Neural cell (in vitro differentiated cells): ENCODE results near the gene MARVELD1. TPM values are rescaled to one million over a fixed set of nuclear protein-coding genes. Genes with fewer than 3 reads are reported as not detected.

ENCODE experiments used
- H2AFZ ChIP-seq: fragments of 200-600, 300-800 bp; sonication (generic), shearing (Covaris generic); 2 replicates; pipeline ENCODE4 v1.6.0; 2014; ENCODE audit warnings: low read depth, mild to moderate bottlenecking, antibody characterized with exemption, low read length, moderate library complexity
- H3F3A ChIP-seq: fragments of 200-600 bp; shearing (Covaris generic); 2 replicates; pipeline ENCODE4 v1.6.1; 2016; ENCODE audit warnings: mild to moderate bottlenecking, moderate library complexity, mixed read lengths, antibody characterized with exemption, low read length; ENCODE audit not compliant: insufficient read depth, poor library complexity, severe bottlenecking
- H3K27ac ChIP-seq: fragments of 200-600, 300-800 bp; sonication (generic), shearing (Covaris generic); 2 replicates; pipeline ENCODE4 v1.5.1; 2014; ENCODE audit warnings: mild to moderate bottlenecking, low read length, moderate library complexity
- H3K27me3 ChIP-seq: fragments of 300-800, 200-600 bp; sonication (generic), shearing (Covaris generic); 2 replicates; pipeline ENCODE4 v1.6.0; 2014; ENCODE audit warnings: mild to moderate bottlenecking, low read depth, low read length, moderate library complexity; ENCODE audit not compliant: insufficient read depth
- H3K36me3 ChIP-seq: fragments of 300-800, 200-600 bp; sonication (generic), shearing (Covaris generic); 2 replicates; pipeline ENCODE4 v1.5.1; 2014; ENCODE audit warnings: mild to moderate bottlenecking, antibody characterized with exemption, low read length, moderate library complexity; ENCODE audit not compliant: insufficient read depth
- H3K4me2 ChIP-seq: fragments of 300-800, 200-600 bp; sonication (generic), shearing (Covaris generic); 2 replicates; pipeline ENCODE4 v1.6.0; 2014; ENCODE audit warnings: mild to moderate bottlenecking, low read length
- H3K4me3 ChIP-seq: fragments of 300-800, 200-600 bp; sonication (generic), shearing (Covaris generic); 2 replicates; pipeline ENCODE4 v1.5.1; 2014; ENCODE audit warnings: mild to moderate bottlenecking, low read length, moderate library complexity
- H3K79me2 ChIP-seq: fragments of 200-600 bp; shearing (Covaris generic); replicated peaks from 2 replicates; pipeline ENCODE4 v1.6.0; 2014; ENCODE audit warnings: mild to moderate bottlenecking, low read length, moderate library complexity; ENCODE audit not compliant: insufficient read depth
- H3K9ac ChIP-seq: fragments of 300-800, 200-600 bp; sonication (generic), shearing (Covaris generic); 2 replicates; pipeline ENCODE4 v1.6.1; 2016; ENCODE audit warnings: mild to moderate bottlenecking, low read length, mixed read lengths
- H3K9me2 ChIP-seq: fragments of 200-600 bp; shearing (Covaris generic); 2 replicates; pipeline ENCODE4 v1.6.1; 2016; ENCODE audit warnings: mild to moderate bottlenecking, low read length, mixed read lengths; ENCODE audit not compliant: insufficient read depth
- H3K9me3 ChIP-seq: fragments of 200-600, 300-800 bp; sonication (generic), shearing (Covaris generic); 2 replicates; pipeline ENCODE4 v1.6.1; 2016; ENCODE audit warnings: mild to moderate bottlenecking, mixed run types, low read length, moderate library complexity, mixed read lengths
- H4K20me1 ChIP-seq: fragments of 200-600 bp; shearing (Covaris generic); 2 replicates; pipeline ENCODE4 v1.6.1; 2016; ENCODE audit warnings: mild to moderate bottlenecking, mixed run types; ENCODE audit not compliant: insufficient read depth
- EP300 ChIP-seq: fragments of 450-650 bp; conservative IDR thresholded peaks from 2 replicates; pipeline ENCODE4 v1.6.1; 2014; ENCODE audit warnings: antibody characterized with exemption, mild to moderate bottlenecking, moderate library complexity; ENCODE audit not compliant: poor library complexity, severe bottlenecking
- EZH2 ChIP-seq: fragments of 200-600, 300-800 bp; shearing (Covaris generic), sonication (generic); IDR thresholded peaks from 2 replicates; pipeline ENCODE4 v1.6.1; 2014; ENCODE audit warnings: antibody characterized with exemption, low read length, borderline replicate concordance, mild to moderate bottlenecking; ENCODE audit not compliant: insufficient read depth, poor library complexity, severe bottlenecking
- MXI1 ChIP-seq: fragments of 450-650 bp; conservative IDR thresholded peaks from 2 replicates; pipeline ENCODE4 v1.6.1; 2014; ENCODE audit warnings: antibody characterized with exemption, mild to moderate bottlenecking; ENCODE audit not compliant: poor library complexity, severe bottlenecking
- POLR2AphosphoS5 ChIP-seq: IDR thresholded peaks from 2 replicates; pipeline ENCODE4 v1.6.1; 2012
- RAD21 ChIP-seq: fragments of 450-650 bp; conservative IDR thresholded peaks from 2 replicates; pipeline ENCODE4 v1.6.1; 2014; ENCODE audit warnings: antibody characterized with exemption, mild to moderate bottlenecking, moderate library complexity
- REST ChIP-seq: IDR thresholded peaks from 2 replicates; pipeline ENCODE4 v1.6.1; 2012; ENCODE audit warnings: borderline replicate concordance
- SMC3 ChIP-seq: fragments of 450-650 bp; conservative IDR thresholded peaks from 2 replicates; pipeline ENCODE4 v1.6.1; 2014; ENCODE audit warnings: antibody characterized with exemption, mild to moderate bottlenecking, moderate library complexity; ENCODE audit not compliant: poor library complexity
- TAF1 ChIP-seq: IDR thresholded peaks from 2 replicates; pipeline ENCODE4 v1.6.1; 2012; ENCODE audit warnings: low read depth
- polyA plus RNA-seq: library from polyadenylated mRNA; depleted of rRNA; stranded (reverse); fragments of >200 nt; gene quantifications from 2 replicates; pipeline ENCODE4 v1.2.3, GENCODE V29; 2014
- TF ChIP-seq, protein P1 (sequence below): fragments of 450-650 bp; IDR thresholded peaks from 2 replicates; pipeline ENCODE4 v1.5.1; 2014; ENCODE audit warnings: antibody characterized with exemption, mild to moderate bottlenecking, moderate library complexity; ENCODE audit not compliant: poor library complexity, severe bottlenecking

Gene MARVELD1
- polyA plus RNA-seq, 1 donor from 2014 or later = 2.3 TPM

GRCh38 chr10:97686301-97686961 is 27.1 kb upstream of the MARVELD1 start:
- no peak for TF ChIP-seq MXI1
- no peak for TF ChIP-seq RAD21
- no peak for TF ChIP-seq POLR2AphosphoS5
- TF ChIP-seq EZH2 = no peak
- no peak for TF ChIP-seq SMC3
- no peak for TF ChIP-seq REST
- no peak for TF ChIP-seq TAF1
- no peaks in the 10 kb centered on the region for H3K27me3 ChIP-seq
- no peak overlapping the region for H3K27ac ChIP-seq
- H4K20me1 ChIP-seq = no peaks in the 10 kb centered on the region
- peak overlapping the region; percentile 73 for H3K9ac ChIP-seq
- no peaks in the 10 kb centered on the region for H3K9me2 ChIP-seq
- H2AFZ ChIP-seq = peak overlapping the region; percentile 88
- H3K79me2 ChIP-seq = no peaks in the 10 kb centered on the region
- H3K4me3 ChIP-seq = peak overlapping the region; percentile 90
- no peaks in the 10 kb centered on the region for H3K9me3 ChIP-seq
- no peaks in the 10 kb centered on the region for H3K36me3 ChIP-seq
- peaks cover 6% of the 10 kb centered on the region for H3F3A ChIP-seq
- peak overlapping the region; percentile 66 for H3K4me2 ChIP-seq

- Histone ChIP-seq H3K27ac (no peak within 1 kb of the TSS), H3K27me3 (no peaks in the 10 kb centered on the region), H2AFZ (peak within 1 kb of the TSS; percentile 88), H3K9me2 (no peaks in the 10 kb centered on the region), H3K4me2 (peak within 1 kb of the TSS; percentile 66), H3K9me3 (no peaks in the 10 kb centered on the region), H3K4me3 (peak within 1 kb of the TSS; percentile 90), H3K79me2 (no peaks in the 10 kb centered on the region), H3K9ac (peak within 1 kb of the TSS; percentile 73), H3F3A (peaks cover 6% of the 10 kb centered on the region), H4K20me1 (no peaks in the 10 kb centered on the region), H3K36me3 (no peaks in the 10 kb centered on the region)
- TF ChIP-seq SMC3 (peak; percentile 19), EP300 (peak; percentile 42), POLR2AphosphoS5 (peak; percentile 50), MXI1 (peak; percentile 54), EZH2 (no peak), REST (no peak), TAF1 (no peak)
- TF ChIP-seq, protein P1, sequence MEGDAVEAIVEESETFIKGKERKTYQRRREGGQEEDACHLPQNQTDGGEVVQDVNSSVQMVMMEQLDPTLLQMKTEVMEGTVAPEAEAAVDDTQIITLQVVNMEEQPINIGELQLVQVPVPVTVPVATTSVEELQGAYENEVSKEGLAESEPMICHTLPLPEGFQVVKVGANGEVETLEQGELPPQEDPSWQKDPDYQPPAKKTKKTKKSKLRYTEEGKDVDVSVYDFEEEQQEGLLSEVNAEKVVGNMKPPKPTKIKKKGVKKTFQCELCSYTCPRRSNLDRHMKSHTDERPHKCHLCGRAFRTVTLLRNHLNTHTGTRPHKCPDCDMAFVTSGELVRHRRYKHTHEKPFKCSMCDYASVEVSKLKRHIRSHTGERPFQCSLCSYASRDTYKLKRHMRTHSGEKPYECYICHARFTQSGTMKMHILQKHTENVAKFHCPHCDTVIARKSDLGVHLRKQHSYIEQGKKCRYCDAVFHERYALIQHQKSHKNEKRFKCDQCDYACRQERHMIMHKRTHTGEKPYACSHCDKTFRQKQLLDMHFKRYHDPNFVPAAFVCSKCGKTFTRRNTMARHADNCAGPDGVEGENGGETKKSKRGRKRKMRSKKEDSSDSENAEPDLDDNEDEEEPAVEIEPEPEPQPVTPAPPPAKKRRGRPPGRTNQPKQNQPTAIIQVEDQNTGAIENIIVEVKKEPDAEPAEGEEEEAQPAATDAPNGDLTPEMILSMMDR = no peak
Observed at GRCh38 chr10:97686962-97687784, 26.4 kb upstream of the MARVELD1 start, which contains the start of gene AVPI1. Gene AVPI1, minus strand, starts transcription at chr10:97687241. Its CDS starts 7,336 bp downstream, at chr10:97679905.
